Gastrocnemius medialis (tissue), 4 donors: Measurements from ENCODE around the gene HSPA2. TPM values are rescaled to one million over a fixed set of nuclear protein-coding genes. Genes with fewer than 3 reads are reported as not detected.
"Not testable (repeated sequence)": the region's sequence is repeated elsewhere in the genome, so short reads cannot be mapped to it uniquely, and the experiment has no call there.

Experiments
- ATAC-seq, 2 donors: fragments of 150-250 bp; one replicate each; pipeline ENCODE4 v1.9.1; 2016
- DNase-seq, 2 donors: peaks; one replicate each; pipeline ENCODE4 v3.0.0-alpha.2; 2019
- H3K27ac ChIP-seq, 4 donors: fragments of 200-600 bp; sonication (generic); 1 replicate in 1 of 4; 2 replicates in 3 of 4; pipeline ENCODE4 v1.5.1; 2016 to 2018; ENCODE audit warnings: mild to moderate bottlenecking in 2 of 4, moderate library complexity in 1 of 4
- H3K27me3 ChIP-seq, 3 donors: fragments of 200-600 bp; sonication (generic) in 2 of 3; 1 replicate in 1 of 3; 2 replicates in 2 of 3; pipeline versions ENCODE4 v1.5.1 to v1.6.0; 2016 to 2019; ENCODE audit warnings: mild to moderate bottlenecking in 1 of 3, moderate library complexity in 1 of 3
- H3K36me3 ChIP-seq, 2 donors: fragments of 200-600 bp; sonication (generic) in 1 of 2; one replicate each; pipeline ENCODE4 v1.5.1; 2017 to 2018
- H3K4me1 ChIP-seq, 2 donors: fragments of 200-600 bp; sonication (generic) in 1 of 2; one replicate each; pipeline ENCODE4 v1.5.1; 2016 to 2017; ENCODE audit warnings: mild to moderate bottlenecking in 2 of 2
- H3K4me3 ChIP-seq, 4 donors: fragments of 200-600 bp; sonication (generic) in 3 of 4; 1 replicate in 1 of 4; 2 replicates in 3 of 4; pipeline ENCODE4 v1.5.1; 2016 to 2019; ENCODE audit warnings: mild to moderate bottlenecking in 2 of 4
- H3K9me3 ChIP-seq, 3 donors: fragments of 200-600 bp; sonication (generic) in 2 of 3; 1 replicate in 1 of 3; 2 replicates in 2 of 3; pipeline ENCODE4 v1.5.1; 2016 to 2019
- CTCF ChIP-seq, 5 experiments: fragments of 450-650 bp in 3 of 5; fragments of 200-600 bp in 2 of 5; sonication (generic) in 2 of 5; IDR thresholded peaks in 4 of 5; conservative IDR thresholded peaks in 1 of 5; 1 replicate in 4 of 5; 2 replicates in 1 of 5; pipeline ENCODE4 v1.5.1; 2016 to 2019; ENCODE audit warnings: antibody characterized with exemption in 5 of 5, mild to moderate bottlenecking in 3 of 5, moderate library complexity in 3 of 5
- POLR2A ChIP-seq, 2 donors: fragments of 450-650 bp; IDR thresholded peaks; one replicate each; pipeline ENCODE4 v1.6.1; 2017; ENCODE audit warnings: antibody characterized with exemption in 2 of 2, mild to moderate bottlenecking in 2 of 2, moderate library complexity in 2 of 2
- in situ Hi-C, 4 donors: fragments of 200-750 bp; cut with MboI; loops; one replicate each; pipeline versions ENCODE4 v1.15.0 to v1.8.0; 2017; ENCODE audit warnings: low sequenced_read_pairs in 4 of 4
- intact Hi-C: fragments of 100-400 bp; cut with DNase I; formaldehyde crosslinking; loops from one replicate; pipeline ENCODE4 v1.15.1; 2023; ENCODE audit warnings: low total_unique reads
- total RNA-seq, 4 donors: library from RNA; depleted of rRNA; stranded (reverse); fragments of >200 nt; gene quantifications; one replicate each; pipeline versions ENCODE4 v1.1.0 to v1.2.3, GENCODE V29; 2016

HSPA2 gene
- total RNA-seq, 4 donors from 2014 or later: 69.6 to 113 (median 96.4) TPM

GRCh38 chr14:64562436-64562835 lies 21.9 kb downstream of the HSPA2 start:
- Histone ChIP-seq H3K27ac (no peak overlapping the region), H3K36me3 (no peaks in the 10 kb centered on the region), H3K4me3 (no peak overlapping the region), H3K4me1 (peaks cover 10 to 11% of the 10 kb centered on the region in 2 donors), H3K9me3 (no peaks in the 10 kb centered on the region), H3K27me3 (no peaks in the 10 kb centered on the region)
- intact Hi-C loops: no loop called here
- in situ Hi-C loops: no loop called here
- ATAC-seq (peak in 1 of 2 donors; percentile 40), DNase-seq (no peak)
- TF ChIP-seq CTCF (IDR thresholded peaks at IDR 0.05 in 4 of 5, conservative IDR thresholded peaks at IDR 0.05 in 1 of 5) (no peak), POLR2A (IDR thresholded peaks at IDR 0.05) (no peak)

DNA sequence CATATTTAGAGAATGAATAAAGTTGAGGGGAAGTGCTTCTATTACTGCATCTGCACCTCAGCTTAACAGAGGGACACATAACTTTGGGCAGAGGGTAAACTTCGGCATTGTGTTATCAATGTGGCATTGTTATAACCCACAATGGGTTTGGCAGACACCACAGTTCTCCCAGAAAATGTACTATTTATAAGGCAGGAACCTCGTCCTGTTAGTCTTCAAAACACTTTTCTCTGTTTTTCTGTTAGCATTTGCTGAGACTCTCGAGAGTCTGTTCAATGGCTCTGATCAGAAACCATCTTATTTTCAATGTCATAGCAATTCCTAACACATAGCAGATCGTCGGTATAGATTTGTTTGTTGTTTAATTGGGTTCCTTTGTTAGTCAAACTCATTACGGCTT lies 23.2 kb downstream of the HSPA2 start:
- H3K4me3 ChIP-seq: no peak overlapping the region
- H3K27ac ChIP-seq: no peak overlapping the region
- in situ Hi-C loops (no loop called here), intact Hi-C loops (no loop called here)
- H3K4me1 ChIP-seq: peaks cover 16 to 20% of the 10 kb centered on the region in 2 donors
- H3K27me3 ChIP-seq: no peaks in the 10 kb centered on the region
- no peak for DNase-seq
- no peak for ATAC-seq
- no peaks in the 10 kb centered on the region for H3K9me3 ChIP-seq
- no peaks in the 10 kb centered on the region for H3K36me3 ChIP-seq
- no peak for TF ChIP-seq POLR2A (IDR thresholded peaks at IDR 0.05)
- no peak for TF ChIP-seq CTCF (IDR thresholded peaks at IDR 0.05 in 4 of 5, conservative IDR thresholded peaks at IDR 0.05 in 1 of 5)

- TF ChIP-seq CTCF (IDR thresholded peaks at IDR 0.05 in 4 of 5, conservative IDR thresholded peaks at IDR 0.05 in 1 of 5): no peak
- no peak for DNase-seq
- in situ Hi-C loops: no loop called here
- Histone ChIP-seq H3K27me3 (no peaks in the 10 kb centered on the region), H3K27ac (peak overlapping the region; percentile 56 to 92 (median 85)), H3K4me3 (no peak overlapping the region), H3K9me3 (no peaks in the 10 kb centered on the region), H3K4me1 (peaks cover 35 to 41% of the 10 kb centered on the region in 2 donors), H3K36me3 (no peaks in the 10 kb centered on the region)
- ATAC-seq: no peak
- intact Hi-C loops: no loop called here
These were observed 26.1 kb downstream of the HSPA2 start for GRCh38 chr14:64566651-64567122.

GRCh38 chr14:64569138-64569631 lies 28.6 kb downstream of the HSPA2 start:
- ATAC-seq: peak; percentile 93 to 94
- DNase-seq: peak; percentile 70 to 85
- intact Hi-C loops (loop anchor here (1.0 kb wide), 1 partner anchor 29 kb away; the partner anchor contains the start of gene HSPA2), in situ Hi-C loops (no loop called here)
- TF ChIP-seq CTCF (IDR thresholded peaks at IDR 0.05 in 4 of 5, conservative IDR thresholded peaks at IDR 0.05 in 1 of 5) (no peak), POLR2A (IDR thresholded peaks at IDR 0.05) (no peak)
- Histone ChIP-seq H3K9me3 (no peaks in the 10 kb centered on the region), H3K4me3 (no peak overlapping the region), H3K36me3 (no peaks in the 10 kb centered on the region), H3K4me1 (peaks cover 51 to 65% of the 10 kb centered on the region in 2 donors), H3K27ac (peak overlapping the region; percentile 76 to 92 (median 85)), H3K27me3 (no peaks in the 10 kb centered on the region)

DNA sequence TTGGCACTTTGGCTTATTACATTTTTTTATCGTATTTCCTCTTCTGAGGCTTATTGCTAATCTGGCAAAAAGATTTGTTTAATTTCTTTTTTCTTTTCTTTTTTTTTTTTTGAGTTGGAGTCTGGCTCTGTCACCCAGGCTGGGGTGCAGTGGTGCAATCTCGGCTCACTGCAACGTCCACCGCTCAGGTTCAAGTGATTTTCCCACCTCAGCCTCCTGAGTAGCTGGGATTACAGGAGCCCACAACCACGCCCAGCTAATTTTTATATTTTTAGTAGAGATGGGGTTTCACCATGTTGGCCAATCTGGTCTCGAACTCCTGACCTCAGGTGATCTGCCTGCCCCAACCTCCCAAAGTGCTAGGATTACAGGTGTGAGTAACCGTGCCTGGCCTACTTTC lies 29.1 kb downstream of the HSPA2 start:
- H3K27ac ChIP-seq: peak overlapping the region; percentile 76 to 92 (median 85)
- ATAC-seq (peak; percentile 23 to 39), DNase-seq (peak in 1 of 2 donors; percentile 82)
- H3K9me3 ChIP-seq, H3K4me3 ChIP-seq, in situ Hi-C loops, H3K27me3 ChIP-seq, H3K36me3 ChIP-seq: not testable (repeated sequence)
- intact Hi-C loops: loop anchor here (1.0 to 5.0 kb wide), 3 partner anchors 29 to 68 kb away; partner anchors contain the start of gene HSPA2
- peaks cover 55 to 69% of the 10 kb centered on the region in 2 donors for H3K4me1 ChIP-seq
